T follicular helper cell (primary cell): ENCODE measurements around the gene TMEM198.

Source experiments
- DNase-seq: peaks from one replicate; pipeline ENCODE4 v3.0.0-alpha.2; 2020; ENCODE audit warnings: low read depth

The TMEM198 gene

GRCh38 chr2:219562049-219563020 is 18.5 kb downstream of the TMEM198 start:
- DNase-seq = no peak

GRCh38 chr2:219563271-219563928 is 19.6 kb downstream of the TMEM198 start:
- DNase-seq = no peak

- no peak for DNase-seq
These were observed 21.6 kb downstream of the TMEM198 start for GRCh38 chr2:219565130-219566080.

- no peak for DNase-seq
These were observed 22.8 kb downstream of the TMEM198 start for GRCh38 chr2:219566640-219567039.

- DNase-seq = no peak
These were observed 23.3 kb downstream of the TMEM198 start for GRCh38 chr2:219567131-219567530.

- DNase-seq = no peak
These were observed 24.0 kb downstream of the TMEM198 start for GRCh38 chr2:219567791-219568361.

- no peak for DNase-seq
These were observed 25.2 kb downstream of the TMEM198 start for GRCh38 chr2:219569041-219569440.

GRCh38 chr2:219569635-219570034 is 25.8 kb downstream of the TMEM198 start:
- DNase-seq = no peak

- no peak for DNase-seq
These were observed 26.5 kb downstream of the TMEM198 start for GRCh38 chr2:219570194-219570923.

- DNase-seq = no peak
These were observed 27.1 kb downstream of the TMEM198 start for GRCh38 chr2:219570924-219571310.

- no peak for DNase-seq
These were observed 27.7 kb downstream of the TMEM198 start, which contains the start of gene OBSL1 for GRCh38 chr2:219571311-219572236. Gene OBSL1 (minus strand): TSS chr2:219571539. CDS start chr2:219571232, 307 bp downstream.

- DNase-seq = no peak
These were observed 28.6 kb downstream of the TMEM198 start, which contains the start of gene INHA for GRCh38 chr2:219572237-219573001. Gene INHA (plus strand): TSS chr2:219572310. CDS start chr2:219572375, 65 bp downstream.

- no peak for DNase-seq
These were observed 29.3 kb downstream of the TMEM198 start for GRCh38 chr2:219573166-219573565.

GRCh38 chr2:219574484-219575311 is 30.9 kb downstream of the TMEM198 start:
- no peak for DNase-seq

GRCh38 chr2:219575566-219576504 is 32.0 kb downstream of the TMEM198 start:
- DNase-seq = no peak

- DNase-seq = no peak
These were observed 32.9 kb downstream of the TMEM198 start for GRCh38 chr2:219576505-219577388.
